GM19372 (cell line): ENCODE data around the gene PRKCB.
"Not testable (repeated sequence)": the region's sequence is repeated elsewhere in the genome, so short reads cannot be mapped to it uniquely, and the experiment has no call there.

Source experiments
- ATAC-seq: cut with Tn5 transposase; IDR thresholded peaks from one replicate; pipeline ENCODE4 v1.9.1; 2021; ENCODE audit warnings: mild to moderate bottlenecking, low read depth, moderate library complexity; ENCODE audit not compliant: unreplicated experiment

The PRKCB gene

GRCh38 chr16:24071666-24072360 lies 236.0 kb downstream of the PRKCB start:
- ATAC-seq = no peak

- no peak for ATAC-seq
These were observed 237.5 kb downstream of the PRKCB start for GRCh38 chr16:24073321-24073720.

- no peak for ATAC-seq
These were observed 238.8 kb downstream of the PRKCB start for GRCh38 chr16:24074574-24074973.

GRCh38 chr16:24075302-24075701 lies 239.5 kb downstream of the PRKCB start:
- no peak for ATAC-seq

- no peak for ATAC-seq
These were observed 240.3 kb downstream of the PRKCB start for GRCh38 chr16:24075931-24076716.

DNA sequence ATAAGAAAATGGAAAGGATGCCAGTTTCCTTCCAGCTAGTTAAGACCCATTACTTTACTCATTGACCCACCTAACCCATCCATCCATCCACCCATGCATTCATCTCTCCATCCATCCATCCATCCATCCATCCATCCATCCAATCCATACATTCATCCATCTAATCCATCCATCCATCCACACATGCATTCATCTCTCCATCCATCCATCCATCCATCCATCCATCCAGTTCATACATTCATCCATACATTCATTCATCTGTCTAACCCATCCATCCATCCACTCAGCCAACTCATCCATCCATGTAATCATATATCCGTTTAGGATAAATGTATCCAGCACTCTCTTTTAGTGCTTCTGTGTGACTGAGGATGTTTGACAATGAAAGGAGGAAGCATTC lies 241.5 kb downstream of the PRKCB start:
- ATAC-seq = no peak

- no peak for ATAC-seq
These were observed 242.2 kb downstream of the PRKCB start for GRCh38 chr16:24077966-24078365.

GRCh38 chr16:24085666-24086065 lies 249.9 kb downstream of the PRKCB start:
- ATAC-seq = no peak

GRCh38 chr16:24087891-24088410 lies 252.2 kb downstream of the PRKCB start:
- ATAC-seq = no peak

DNA sequence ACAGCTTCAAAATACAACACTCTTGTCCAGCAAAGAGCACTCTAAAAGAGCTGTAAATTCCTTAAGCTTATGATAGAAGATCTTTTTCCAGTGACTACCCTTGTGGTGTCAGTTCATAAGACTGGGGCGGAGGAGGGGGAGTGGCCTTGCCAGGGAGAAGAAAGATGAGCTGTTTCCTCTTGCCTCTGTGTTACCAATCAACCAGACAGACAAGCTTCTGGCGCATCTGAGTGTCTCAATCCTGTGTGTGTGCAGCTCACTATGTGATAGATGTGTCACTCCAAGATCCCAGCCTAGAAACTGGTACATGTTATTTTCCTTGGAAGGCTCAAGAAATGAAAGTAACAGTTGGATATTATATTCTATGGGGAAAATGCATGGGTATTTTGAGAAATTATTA lies 253.0 kb downstream of the PRKCB start:
- no peak for ATAC-seq

DNA sequence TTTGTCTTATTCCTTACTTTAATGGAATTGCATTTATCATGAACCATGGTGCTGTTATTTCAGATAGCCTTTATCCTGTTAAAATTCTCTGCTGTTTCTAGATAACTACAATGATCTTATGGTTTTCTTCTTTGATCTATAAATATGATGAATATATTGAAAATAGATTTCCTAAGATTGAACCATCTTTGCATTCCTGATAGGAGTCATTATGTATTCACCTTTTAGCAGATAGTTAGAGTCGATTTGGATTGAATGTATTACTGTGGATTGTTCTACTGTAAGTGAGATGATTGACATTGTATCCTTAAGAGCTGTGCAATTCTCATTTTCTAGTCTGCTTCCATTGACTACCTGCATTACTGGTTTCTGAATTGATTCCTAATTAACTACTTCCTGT lies 255.3 kb downstream of the PRKCB start:
- no peak for ATAC-seq

GRCh38 chr16:24093049-24093448 lies 257.3 kb downstream of the PRKCB start:
- ATAC-seq = no peak

- ATAC-seq = no peak
These were observed 258.9 kb downstream of the PRKCB start for GRCh38 chr16:24094660-24095059.

GRCh38 chr16:24098896-24099295 lies 263.1 kb downstream of the PRKCB start:
- no peak for ATAC-seq

GRCh38 chr16:24101431-24101830 lies 265.6 kb downstream of the PRKCB start:
- ATAC-seq = no peak

DNA sequence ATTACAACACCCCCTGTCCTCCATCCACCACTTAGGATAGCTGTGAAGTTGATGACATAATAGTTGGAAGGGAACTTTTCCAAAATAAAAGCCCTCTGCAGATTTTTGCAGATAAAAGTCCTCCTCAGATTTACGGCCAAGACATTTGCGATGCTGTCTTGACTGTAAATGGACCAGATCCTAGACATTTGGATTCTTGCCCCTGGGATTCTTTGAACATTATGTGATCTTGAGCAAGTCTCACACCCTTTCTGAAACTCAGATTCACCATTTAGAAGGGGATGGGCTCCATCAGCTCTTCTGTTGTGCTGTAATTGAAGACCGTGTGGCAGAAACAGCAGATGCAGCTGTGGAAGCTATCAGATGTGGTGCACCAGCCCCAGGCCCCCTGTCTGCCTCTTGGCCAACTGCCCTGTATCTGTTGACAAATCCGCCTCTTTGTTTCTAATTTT lies 266.5 kb downstream of the PRKCB start:
- no peak for ATAC-seq

- not testable (repeated sequence) for ATAC-seq
These were observed 269.7 kb downstream of the PRKCB start for GRCh38 chr16:24105471-24105870.

- ATAC-seq = not testable (repeated sequence)
These were observed 272.3 kb downstream of the PRKCB start for GRCh38 chr16:24108090-24108489.

DNA sequence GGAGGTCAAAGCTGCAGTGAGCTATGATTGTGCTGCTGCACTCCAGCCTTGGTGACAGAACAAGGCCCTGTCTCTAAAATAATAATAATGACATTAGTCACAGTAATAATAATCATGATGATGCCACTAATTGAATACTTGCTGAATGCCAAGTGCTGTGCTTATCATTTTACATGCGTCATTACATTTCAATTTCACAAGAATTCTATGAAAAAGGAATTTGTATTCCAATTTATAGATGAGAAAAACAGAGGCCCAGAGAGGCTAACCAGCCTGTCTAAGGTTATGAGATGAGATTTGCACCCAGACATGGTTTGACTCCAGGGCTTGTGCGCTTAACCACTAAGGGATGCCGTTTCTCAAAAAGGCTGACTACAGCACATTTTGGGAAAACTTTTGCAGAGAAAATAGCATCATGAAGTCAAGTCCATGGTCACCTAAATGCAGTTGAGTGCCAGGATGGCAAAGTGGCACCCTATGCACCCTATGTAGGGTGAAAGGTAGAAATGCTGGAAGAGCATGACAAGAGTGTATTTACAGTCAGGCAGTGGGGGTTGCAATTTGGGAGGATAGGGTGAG lies 276.0 kb downstream of the PRKCB start:
- ATAC-seq = no peak

- ATAC-seq = no peak
These were observed 277.4 kb downstream of the PRKCB start for GRCh38 chr16:24113115-24113745.

- ATAC-seq = no peak
These were observed 279.1 kb downstream of the PRKCB start for GRCh38 chr16:24114876-24115275.
